DOHH2 (cell line): Measurements from ENCODE around the gene GNB1L.

Experiments
- CTCF ChIP-seq: fragments of 200-600 bp; sonication (generic); IDR thresholded peaks from one replicate; pipeline ENCODE4 v1.5.1; 2014; ENCODE audit warnings: antibody characterized with exemption, mild to moderate bottlenecking, low read depth, low read length; ENCODE audit not compliant: poor library complexity, severe bottlenecking
- EZH2phosphoT487 ChIP-seq: fragments of 200-600 bp; sonication (generic); IDR thresholded peaks from 2 replicates; pipeline ENCODE4 v1.6.1; 2017; ENCODE audit warnings: borderline replicate concordance, mild to moderate bottlenecking, antibody characterized with exemption, low read length, moderate library complexity, mixed read lengths

DNA sequence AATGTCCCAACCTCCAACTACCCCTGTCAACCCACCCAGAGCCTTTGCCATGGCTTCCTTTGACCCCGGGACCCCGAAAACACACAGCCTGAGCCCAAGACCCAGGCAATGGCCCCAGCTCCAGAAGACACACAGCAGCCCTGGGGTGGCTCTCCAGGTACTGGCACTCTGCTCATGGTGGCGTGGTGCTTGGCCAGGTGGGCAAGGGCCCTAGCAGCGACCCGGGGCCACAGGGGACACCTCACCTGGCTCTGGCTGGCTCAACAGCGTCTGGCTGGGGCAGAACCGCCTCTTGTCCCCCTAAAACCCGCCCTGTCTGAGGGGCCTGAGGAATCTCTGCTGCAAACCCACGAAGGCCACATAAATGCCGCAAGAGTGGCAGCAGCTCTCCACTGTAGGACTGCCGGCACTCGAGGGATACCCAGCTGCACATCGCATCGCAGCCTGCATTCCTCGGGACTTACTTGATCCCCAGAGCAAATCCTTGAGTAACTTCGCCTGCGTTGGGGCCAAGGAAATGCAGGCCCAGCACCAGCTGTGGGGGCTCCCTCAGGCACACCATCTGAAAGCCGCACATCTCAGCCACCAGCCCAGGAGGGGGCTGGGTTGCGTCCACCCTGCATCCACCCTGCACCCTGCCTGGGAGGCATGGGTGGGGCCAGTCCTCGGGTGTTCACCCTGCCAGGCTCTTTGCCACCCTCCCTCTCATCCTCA lies 23.1 kb upstream of the GNB1L start:
- TF ChIP-seq CTCF (no peak), EZH2phosphoT487 (no peak)
